ENCODE measurements around the gene DIMT1.

- TF ChIP-seq ZFP3 (tag by site-specific recombination; IDR thresholded peaks at IDR 0.05; ENCODE audit: low read depth) (no peak), ZNF274 (IDR thresholded peaks at IDR 0.05; ENCODE audit: low read length) (no peak), ZNF274 (tag by site-specific recombination; IDR thresholded peaks at IDR 0.05; ENCODE audit: borderline replicate concordance) (no peak)
Observed at GRCh38 chr5:62395210-62395950, 8.3 kb downstream of the DIMT1 start.
